Retinal pigment epithelial cell (primary cell): Measurements from ENCODE around the gene BSN.

Experiments used
- DNase-seq: peaks from one replicate; pipeline ENCODE4 v3.0.0-alpha.2; 2010; ENCODE audit warnings: low read depth
- H3K4me3 ChIP-seq: 2 replicates; pipeline ENCODE4 v1.5.1; 2011; ENCODE audit warnings: mild to moderate bottlenecking, low read length, control low read depth, moderate library complexity
- TF ChIP-seq, protein P1 (sequence below): conservative IDR thresholded peaks from 2 replicates; pipeline ENCODE4 v1.5.1; 2011; ENCODE audit warnings: low read depth, low read length, control low read depth, inconsistent platforms

BSN gene

DNA sequence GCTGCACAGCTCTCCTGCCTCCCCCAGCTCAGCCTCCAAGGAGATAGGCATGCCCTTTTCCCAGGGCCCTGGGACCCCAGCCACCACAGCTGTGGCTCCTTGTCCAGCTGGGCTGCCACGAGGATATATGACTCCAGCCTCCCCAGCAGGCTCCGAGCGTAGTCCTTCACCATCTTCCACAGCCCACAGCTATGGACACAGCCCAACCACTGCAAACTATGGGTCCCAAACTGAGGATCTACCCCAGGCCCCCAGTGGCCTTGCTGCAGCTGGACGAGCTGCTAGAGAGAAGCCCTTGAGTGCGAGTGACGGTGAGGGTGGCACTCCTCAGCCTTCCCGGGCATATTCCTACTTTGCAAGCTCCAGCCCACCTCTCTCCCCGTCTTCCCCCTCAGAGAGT is 99.3 kb downstream of the BSN start:
- TF ChIP-seq, protein P1, sequence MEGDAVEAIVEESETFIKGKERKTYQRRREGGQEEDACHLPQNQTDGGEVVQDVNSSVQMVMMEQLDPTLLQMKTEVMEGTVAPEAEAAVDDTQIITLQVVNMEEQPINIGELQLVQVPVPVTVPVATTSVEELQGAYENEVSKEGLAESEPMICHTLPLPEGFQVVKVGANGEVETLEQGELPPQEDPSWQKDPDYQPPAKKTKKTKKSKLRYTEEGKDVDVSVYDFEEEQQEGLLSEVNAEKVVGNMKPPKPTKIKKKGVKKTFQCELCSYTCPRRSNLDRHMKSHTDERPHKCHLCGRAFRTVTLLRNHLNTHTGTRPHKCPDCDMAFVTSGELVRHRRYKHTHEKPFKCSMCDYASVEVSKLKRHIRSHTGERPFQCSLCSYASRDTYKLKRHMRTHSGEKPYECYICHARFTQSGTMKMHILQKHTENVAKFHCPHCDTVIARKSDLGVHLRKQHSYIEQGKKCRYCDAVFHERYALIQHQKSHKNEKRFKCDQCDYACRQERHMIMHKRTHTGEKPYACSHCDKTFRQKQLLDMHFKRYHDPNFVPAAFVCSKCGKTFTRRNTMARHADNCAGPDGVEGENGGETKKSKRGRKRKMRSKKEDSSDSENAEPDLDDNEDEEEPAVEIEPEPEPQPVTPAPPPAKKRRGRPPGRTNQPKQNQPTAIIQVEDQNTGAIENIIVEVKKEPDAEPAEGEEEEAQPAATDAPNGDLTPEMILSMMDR: no peak
- no peak for DNase-seq
- no peak overlapping the region for H3K4me3 ChIP-seq

DNA sequence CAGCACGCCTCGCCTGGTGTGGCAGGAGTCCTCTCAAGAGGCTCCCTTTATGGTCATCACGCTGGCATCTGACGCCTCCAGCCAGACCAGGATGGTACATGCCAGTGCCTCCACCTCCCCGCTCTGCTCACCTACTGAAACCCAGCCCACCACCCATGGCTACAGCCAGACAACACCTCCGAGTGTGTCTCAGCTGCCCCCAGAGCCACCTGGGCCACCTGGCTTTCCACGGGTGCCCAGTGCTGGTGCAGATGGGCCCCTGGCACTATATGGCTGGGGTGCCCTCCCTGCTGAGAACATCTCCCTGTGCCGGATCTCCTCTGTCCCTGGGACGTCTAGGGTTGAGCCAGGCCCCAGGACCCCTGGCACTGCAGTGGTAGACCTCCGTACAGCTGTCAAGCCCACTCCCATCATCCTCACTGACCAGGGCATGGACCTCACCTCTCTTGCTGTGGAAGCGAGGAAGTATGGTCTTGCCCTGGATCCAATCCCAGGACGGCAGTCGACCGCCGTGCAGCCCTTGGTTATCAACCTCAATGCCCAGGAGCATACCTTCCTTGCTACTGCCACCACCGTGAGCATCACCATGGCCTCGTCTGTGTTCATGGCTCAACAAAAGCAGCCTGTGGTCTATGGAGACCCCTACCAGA is 100.0 kb downstream of the BSN start:
- no peak overlapping the region for H3K4me3 ChIP-seq
- TF ChIP-seq, protein P1: no peak
- no peak for DNase-seq

DNA sequence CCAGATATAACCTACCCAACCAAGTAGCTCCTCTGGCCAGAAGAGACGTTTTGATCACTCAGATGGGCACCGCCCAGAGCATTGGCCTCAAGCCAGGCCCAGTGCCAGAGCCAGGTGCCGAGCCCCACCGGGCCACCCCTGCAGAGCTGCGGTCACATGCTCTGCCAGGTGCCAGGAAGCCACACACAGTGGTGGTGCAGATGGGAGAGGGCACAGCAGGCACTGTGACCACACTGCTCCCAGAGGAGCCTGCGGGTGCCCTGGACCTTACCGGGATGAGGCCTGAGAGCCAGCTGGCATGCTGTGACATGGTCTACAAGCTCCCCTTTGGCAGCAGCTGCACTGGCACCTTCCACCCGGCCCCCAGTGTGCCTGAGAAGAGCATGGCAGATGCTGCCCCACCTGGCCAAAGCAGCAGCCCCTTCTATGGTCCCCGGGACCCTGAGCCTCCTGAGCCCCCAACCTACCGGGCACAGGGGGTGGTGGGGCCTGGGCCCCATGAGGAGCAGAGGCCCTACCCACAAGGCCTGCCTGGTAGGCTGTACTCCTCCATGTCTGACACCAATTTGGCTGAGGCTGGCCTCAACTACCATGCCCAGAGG is 100.8 kb downstream of the BSN start:
- TF ChIP-seq, protein P1: no peak
- H3K4me3 ChIP-seq: no peak overlapping the region
- DNase-seq: no peak

DNA sequence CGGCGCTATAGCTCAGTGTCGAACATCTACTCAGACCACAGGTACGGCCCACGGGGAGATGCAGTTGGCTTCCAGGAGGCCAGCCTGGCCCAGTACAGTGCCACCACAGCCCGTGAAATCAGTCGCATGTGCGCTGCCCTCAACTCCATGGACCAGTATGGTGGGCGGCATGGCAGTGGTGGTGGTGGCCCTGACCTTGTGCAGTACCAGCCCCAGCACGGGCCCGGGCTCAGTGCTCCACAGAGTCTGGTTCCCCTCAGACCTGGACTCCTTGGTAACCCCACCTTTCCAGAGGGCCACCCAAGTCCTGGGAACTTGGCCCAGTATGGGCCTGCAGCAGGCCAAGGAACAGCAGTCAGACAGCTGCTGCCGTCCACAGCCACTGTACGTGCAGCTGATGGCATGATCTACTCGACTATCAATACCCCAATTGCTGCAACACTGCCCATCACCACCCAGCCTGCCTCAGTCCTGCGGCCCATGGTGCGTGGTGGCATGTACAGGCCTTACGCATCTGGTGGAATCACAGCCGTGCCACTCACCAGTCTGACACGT is 101.5 kb downstream of the BSN start:
- TF ChIP-seq, protein P1: no peak
- no peak for DNase-seq
- no peak overlapping the region for H3K4me3 ChIP-seq

DNA sequence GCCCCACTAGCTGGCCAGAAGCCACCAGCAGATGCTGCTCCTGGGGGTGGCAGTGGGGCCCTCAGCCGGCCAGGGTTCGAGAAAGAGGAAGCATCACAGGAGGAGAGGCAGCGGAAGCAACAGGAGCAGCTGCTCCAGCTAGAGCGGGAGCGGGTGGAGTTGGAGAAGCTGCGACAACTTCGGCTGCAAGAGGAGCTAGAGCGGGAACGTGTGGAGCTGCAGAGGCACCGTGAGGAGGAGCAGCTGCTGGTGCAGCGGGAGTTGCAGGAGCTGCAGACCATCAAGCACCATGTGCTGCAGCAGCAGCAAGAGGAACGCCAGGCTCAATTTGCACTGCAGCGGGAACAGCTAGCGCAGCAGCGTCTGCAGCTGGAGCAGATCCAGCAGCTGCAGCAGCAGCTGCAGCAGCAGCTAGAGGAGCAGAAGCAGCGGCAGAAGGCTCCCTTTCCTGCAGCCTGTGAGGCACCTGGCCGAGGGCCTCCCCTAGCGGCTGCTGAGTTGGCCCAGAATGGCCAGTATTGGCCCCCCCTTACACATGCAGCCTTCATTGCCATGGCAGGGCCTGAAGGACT is 102.3 kb downstream of the BSN start:
- no peak overlapping the region for H3K4me3 ChIP-seq
- TF ChIP-seq, protein P1: no peak
- DNase-seq: no peak

DNA sequence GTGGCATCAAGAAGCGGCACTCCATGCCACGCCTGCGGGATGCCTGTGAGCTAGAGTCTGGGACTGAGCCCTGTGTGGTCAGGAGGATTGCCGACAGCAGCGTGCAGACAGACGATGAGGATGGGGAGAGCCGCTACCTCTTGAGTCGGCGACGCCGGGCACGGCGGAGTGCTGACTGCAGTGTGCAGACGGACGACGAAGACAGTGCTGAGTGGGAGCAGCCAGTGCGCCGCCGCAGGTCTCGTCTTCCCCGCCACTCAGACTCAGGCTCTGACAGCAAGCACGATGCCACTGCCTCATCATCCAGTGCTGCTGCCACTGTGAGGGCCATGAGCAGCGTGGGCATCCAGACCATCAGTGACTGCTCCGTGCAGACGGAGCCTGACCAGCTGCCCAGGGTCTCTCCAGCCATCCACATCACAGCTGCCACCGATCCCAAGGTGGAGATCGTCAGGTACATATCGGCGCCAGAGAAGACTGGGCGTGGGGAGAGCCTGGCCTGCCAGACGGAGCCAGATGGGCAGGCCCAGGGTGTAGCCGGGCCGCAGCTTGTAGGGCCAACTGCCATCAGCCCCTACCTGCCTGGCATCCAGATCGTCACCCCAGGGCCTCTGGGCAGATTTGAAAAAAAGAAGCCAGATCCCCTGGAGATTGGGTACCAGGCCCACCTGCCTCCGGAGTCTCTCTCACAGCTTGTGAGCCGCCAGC is 103.1 kb downstream of the BSN start:
- no peak overlapping the region for H3K4me3 ChIP-seq
- TF ChIP-seq, protein P1: no peak
- no peak for DNase-seq
